GM12878 (cell line): Measurements from ENCODE around the gene SMAD5. TPM values are rescaled to one million over a fixed set of nuclear protein-coding genes. Genes with fewer than 3 reads are reported as not detected.

ENCODE experiments used
- ATAC-seq: fragments of 200-7000 bp; cut with Tn5 transposase; 3 replicates; pipeline ENCODE4 v1.9.1; 2020; ENCODE audit warnings: mild to moderate bottlenecking, moderate library complexity
- BruUV-seq: library from RNA; stranded (reverse); fragments of 400-500 nt; replicated peaks from 2 replicates; lab custom pipeline; 2021; lab: Mats Ljungman, UMichigan
- CTCF ChIA-PET: fragments of 300-600 bp; sonication (Branson Sonifier 250); formaldehyde crosslinking; extraction: SDS; loops from one replicate; lab custom pipeline; 2021; ENCODE audit warnings: inconsistent platforms; lab: Yijun Ruan, JAX
- POLR2A ChIA-PET: fragments of 350-600 bp; formaldehyde crosslinking; extraction: SDS; loops from one replicate; lab custom pipeline; 2021; ENCODE audit warnings: inconsistent platforms; lab: Charles Lee
- RAD21 ChIA-PET: fragments of 300-600 bp; sonication (Branson Sonifier 250); formaldehyde crosslinking; loops from one replicate; lab custom pipeline; 2023; ENCODE audit warnings: antibody characterized with exemption; ENCODE audit not compliant: unreplicated experiment; lab: Charles Lee
- SMC1A ChIA-PET: fragments of 300-600 bp; sonication (Branson Sonifier 250); formaldehyde crosslinking; loops from one replicate; lab custom pipeline; 2023; ENCODE audit not compliant: unreplicated experiment, uncharacterized antibody; lab: Charles Lee
- DNase-seq: peaks from one replicate; pipeline ENCODE4 v3.0.0-alpha.2; 2011; ENCODE audit warnings: low read depth, low spot score
- FAIRE-seq: peaks from 3 replicates; lab custom pipeline; 2011; peaks lifted over from hg19 to GRCh38; lab: Jason Lieb, UNC
- H2AFZ ChIP-seq: 2 replicates; pipeline ENCODE4 v1.6.0; 2011; ENCODE audit warnings: low read depth, low read length, control low read depth; ENCODE audit not compliant: control insufficient read depth
- H3K27ac ChIP-seq: 2 replicates; pipeline ENCODE4 v1.5.1; 2011; ENCODE audit warnings: control low read depth; ENCODE audit not compliant: control insufficient read depth, insufficient read depth
- H3K27me3 ChIP-seq, 2 experiments: replicated peaks in 1 of 2; 2 replicates each; pipeline versions ENCODE4 v1.6.0 to v1.6.1; 2011; ENCODE audit warnings: low read length in 1 of 2; ENCODE audit not compliant: control insufficient read depth in 2 of 2, insufficient read depth in 2 of 2
- H3K36me3 ChIP-seq, 2 experiments: 2 replicates each; pipeline ENCODE4 v1.5.1; 2011; ENCODE audit warnings: low read length in 1 of 2; ENCODE audit not compliant: control insufficient read depth in 2 of 2, insufficient read depth in 2 of 2
- H3K4me1 ChIP-seq: 2 replicates; pipeline ENCODE4 v1.6.1; 2011; ENCODE audit warnings: mild to moderate bottlenecking, low read length, moderate library complexity, mixed read lengths; ENCODE audit not compliant: control insufficient read depth, insufficient read depth
- H3K4me2 ChIP-seq: 2 replicates; pipeline ENCODE4 v1.6.0; 2011; ENCODE audit warnings: control low read depth; ENCODE audit not compliant: control insufficient read depth, insufficient read depth
- H3K4me3 ChIP-seq: fragments of 200-600 bp; sonication (generic); 2 replicates; pipeline ENCODE4 v1.5.1; 2016
- H3K79me2 ChIP-seq: 2 replicates; pipeline ENCODE4 v1.6.0; 2011; ENCODE audit warnings: low read length; ENCODE audit not compliant: control insufficient read depth, insufficient read depth
- H3K9ac ChIP-seq: 2 replicates; pipeline ENCODE4 v1.8.0; 2011; ENCODE audit warnings: low read length, control low read depth, mixed read lengths; ENCODE audit not compliant: control insufficient read depth, insufficient read depth
- H3K9me3 ChIP-seq: replicated peaks from 3 replicates; pipeline ENCODE4 v1.5.1; 2011; ENCODE audit warnings: mild to moderate bottlenecking, low read length; ENCODE audit not compliant: control insufficient read depth, insufficient read depth
- H4K20me1 ChIP-seq: 2 replicates; pipeline ENCODE4 v1.6.0; 2011; ENCODE audit not compliant: control insufficient read depth, insufficient read depth
- BMI1 ChIP-seq: fragments of 450-650 bp; IDR thresholded peaks from 2 replicates; pipeline ENCODE4 v1.6.1; 2016; ENCODE audit warnings: mild to moderate bottlenecking, moderate library complexity, borderline replicate concordance
- HDAC6 ChIP-seq: fragments of 200-600 bp; sonication (generic); IDR thresholded peaks from one replicate; pipeline ENCODE4 v1.8.0; 2017; ENCODE audit warnings: antibody characterized with exemption; ENCODE audit not compliant: unreplicated experiment
- HDGF ChIP-seq: fragments of 450-650 bp; IDR thresholded peaks from 2 replicates; pipeline ENCODE4 v1.6.1; 2016; ENCODE audit warnings: antibody characterized with exemption
- MAX ChIP-seq: IDR thresholded peaks from 2 replicates; pipeline ENCODE4 v1.6.1; 2012; ENCODE audit warnings: low read depth, low read length, improper control_type of control experiment
- MTA2 ChIP-seq: fragments of 450-650 bp; IDR thresholded peaks from 2 replicates; pipeline ENCODE4 v1.6.1; 2016; ENCODE audit warnings: low read depth, mild to moderate bottlenecking, moderate library complexity
- NFYA ChIP-seq: IDR thresholded peaks from 2 replicates; pipeline ENCODE4 v1.6.1; 2011; ENCODE audit warnings: low read depth, mild to moderate bottlenecking, low read length, improper control_type of control experiment, borderline replicate concordance
- PML ChIP-seq: IDR thresholded peaks from 2 replicates; pipeline ENCODE4 v1.6.1; 2012; ENCODE audit warnings: low read length, inconsistent platforms
- SKIL ChIP-seq: fragments of 450-650 bp; IDR thresholded peaks from 2 replicates; pipeline ENCODE4 v1.6.1; 2017; ENCODE audit warnings: mild to moderate bottlenecking, low read depth, inconsistent platforms; ENCODE audit not compliant: poor library complexity, severe bottlenecking
- SMAD5 ChIP-seq: IDR thresholded peaks from 2 replicates; pipeline ENCODE4 v1.6.1; 2016; ENCODE audit warnings: antibody characterized with exemption, low read depth
- TCF7 ChIP-seq: IDR thresholded peaks from 2 replicates; pipeline ENCODE4 v1.6.1; 2014; ENCODE audit warnings: antibody characterized with exemption, borderline replicate concordance
- ZBTB40 ChIP-seq: fragments of 450-650 bp; IDR thresholded peaks from 2 replicates; pipeline ENCODE4 v1.6.1; 2016; ENCODE audit warnings: mild to moderate bottlenecking, moderate library complexity, borderline replicate concordance
- WGBS: methylation state at CpG from one replicate; pipeline ENCODE4 v1.1.6; 2016; ENCODE audit warnings: low lambda C conversion rate; ENCODE audit not compliant: insufficient replicate concordance, insufficient coverage; ENCODE audit errors: missing lambda C conversion rate; 5-methylcytosine and 5-hydroxymethylcytosine counted together
- in situ Hi-C: fragments of 300-500 bp; cut with MboI; formaldehyde crosslinking; loops from 9 replicates; pipeline ENCODE4 v1.14.3; 2018; ENCODE audit warnings: mixed read lengths
- intact Hi-C: fragments of 100-400 bp; cut with micrococcal nuclease; formaldehyde crosslinking; loops from one replicate; pipeline ENCODE4 v1.14.2; 2022; ENCODE audit not compliant: unreplicated experiment
- polyA plus RNA-seq, 11 experiments: library from polyadenylated mRNA; depleted of rRNA in 4 of 11; unstranded in 6 of 11; stranded (reverse) in 5 of 11; fragments of >200 nt; fragmentation: Nextera tagmentation in 4 of 11; fragmentation: Illumina TruSeq in 1 of 11; extraction: Ambion mirVana in 4 of 11; extraction: Trizol in 1 of 11; gene quantifications; 1 replicate in 1 of 11; 2 replicates in 10 of 11; pipeline versions ENCODE4 v1.2.1 to v1.2.3, GENCODE V29; 2011 to 2016; ENCODE audit warnings: inconsistent platforms in 2 of 11, missing spikeins in 2 of 11, low read depth in 1 of 11
- total RNA-seq, 4 experiments: library from RNA; depleted of rRNA in 3 of 4; stranded (reverse); fragments of >200 nt in 3 of 4; fragmentation: Illumina TruSeq in 1 of 4; extraction: Trizol in 1 of 4; gene quantifications; 2 replicates each; pipeline versions ENCODE4 v1.2.1 to v1.2.3, GENCODE V29; 2013 to 2021

Gene SMAD5
- total and polyA plus RNA-seq, 10 of the 15 experiments (the other 5 are each of a cell fraction or from before 2014, with no cell fraction given), result 3.6 to 40.6 (median 11.7) TPM

GRCh38 chr5:136228136-136228757, 95.6 kb downstream of the SMAD5 start:
- in situ Hi-C loops, result no loop called here
- Histone ChIP-seq H3K36me3 (no peaks in the 10 kb centered on the region), H3K79me2 (no peaks in the 10 kb centered on the region), H4K20me1 (no peaks in the 10 kb centered on the region), H3K9ac (no peak overlapping the region), H3K27ac (no peak overlapping the region), H3K9me3 (no peaks in the 10 kb centered on the region), H3K27me3 (no peaks in the 10 kb centered on the region), H2AFZ (no peak overlapping the region), H3K4me1 (no peaks in the 10 kb centered on the region; the same call in 1 of the 2 replicates), H3K4me3 (no peak overlapping the region), H3K4me2 (no peak overlapping the region)
- ChIA-PET RAD21 (interaction anchor here (1.2 kb wide), 1 partner anchor 203 kb away, joined by 3 read pairs; no protein-coding TSS in a partner anchor), SMC1A (interaction anchor here (0.7 to 1.5 kb wide), 2 partner anchors 15 to 16 kb away, joined by 3 read pairs; no protein-coding TSS in a partner anchor), CTCF (interaction anchor here (1.0 to 2.1 kb wide), 3 partner anchors 16 to 31 kb away, joined by 3 to 4 read pairs (median 4); no protein-coding TSS in a partner anchor), POLR2A (interaction anchor here (0.6 to 0.7 kb wide), 2 partner anchors 16 to 38 kb away, joined by 4 to 5 read pairs; no protein-coding TSS in a partner anchor)
- no peak for TF ChIP-seq NFYA
- no peak for TF ChIP-seq PML
- TF ChIP-seq HDGF, result no peak
- no peak for TF ChIP-seq MAX
- TF ChIP-seq SKIL, result no peak
- no peak for TF ChIP-seq MTA2
- no peak for TF ChIP-seq BMI1
- no peak for TF ChIP-seq TCF7
- no peak for TF ChIP-seq ZBTB40
- no peak for TF ChIP-seq HDAC6
- TF ChIP-seq SMAD5, result no peak
- ATAC-seq (no peak), FAIRE-seq (no peak), DNase-seq (no peak)
- intact Hi-C loops, result no loop called here
- BruUV-seq, result no TSS peak
- 28% methylated on average over 7 of the region's 7 CpGs for WGBS
